IMR-90 (cell line): ENCODE results near the gene DERL3. TPM values are rescaled to one million over a fixed set of nuclear protein-coding genes. Genes with fewer than 3 reads are reported as not detected.

ENCODE experiments used
- ATAC-seq: fragments of 200-7000 bp; cut with Tn5 transposase; 2 replicates; pipeline ENCODE4 v1.9.1; 2020; ENCODE audit warnings: low read depth, mild to moderate bottlenecking, moderate library complexity
- BruUV-seq: library from RNA; stranded (reverse); fragments of 400-500 nt; replicated peaks from 2 replicates; lab custom pipeline; 2021; lab: Mats Ljungman, UMichigan
- CTCF ChIA-PET: fragments of 300-600 bp; formaldehyde crosslinking; extraction: SDS; loops from one replicate; lab custom pipeline; 2021; ENCODE audit warnings: antibody characterized with exemption; lab: Yijun Ruan, JAX
- POLR2A ChIA-PET: fragments of 300-600 bp; sonication (Branson Sonifier 250); formaldehyde crosslinking; loops from one replicate; lab custom pipeline; 2022; ENCODE audit warnings: antibody characterized with exemption; ENCODE audit not compliant: unreplicated experiment; lab: Charles Lee
- DNase-seq: peaks from one replicate; pipeline ENCODE4 v3.0.0; 2013
- H2AFZ ChIP-seq: replicated peaks from 2 replicates; pipeline ENCODE3; 2013; ENCODE audit warnings: low read length, mild to moderate bottlenecking; ENCODE audit not compliant: poor library complexity
- H2AK5ac ChIP-seq: 2 replicates; pipeline ENCODE4 v1.6.1; 2013; ENCODE audit warnings: low read depth, low read length, inconsistent platforms
- H2AK9ac ChIP-seq: replicated peaks from 2 replicates; pipeline ENCODE3; 2013; ENCODE audit warnings: mild to moderate bottlenecking, low read depth, low read length, moderate library complexity; ENCODE audit not compliant: poor library complexity
- H2BK120ac ChIP-seq: 2 replicates; pipeline ENCODE4 v1.6.1; 2013; ENCODE audit warnings: low read depth, low read length, inconsistent platforms
- H2BK15ac ChIP-seq: 3 replicates; pipeline ENCODE4 v1.6.1; 2013; ENCODE audit warnings: low read depth, low read length, inconsistent platforms
- H2BK20ac ChIP-seq: 2 replicates; pipeline ENCODE4 v1.6.1; 2013; ENCODE audit warnings: low read depth, mild to moderate bottlenecking, inconsistent platforms, low read length, moderate library complexity
- H2BK5ac ChIP-seq: 2 replicates; pipeline ENCODE4 v1.6.1; 2013; ENCODE audit warnings: mild to moderate bottlenecking, low read depth, low read length, inconsistent platforms; ENCODE audit not compliant: poor library complexity, severe bottlenecking
- H3K14ac ChIP-seq: replicated peaks from 2 replicates; pipeline ENCODE4 v1.6.1; 2013; ENCODE audit warnings: low read depth, low read length, inconsistent platforms
- H3K18ac ChIP-seq: 2 replicates; pipeline ENCODE4 v1.6.1; 2013; ENCODE audit warnings: low read depth, low read length, control low read depth
- H3K23ac ChIP-seq: 2 replicates; pipeline ENCODE4 v1.6.1; 2013; ENCODE audit warnings: low read depth, low read length, inconsistent platforms
- H3K27ac ChIP-seq: 2 replicates; pipeline ENCODE4 v1.5.1; 2013; ENCODE audit warnings: mild to moderate bottlenecking, control low read depth, low read length; ENCODE audit not compliant: insufficient read depth
- H3K27me3 ChIP-seq: 2 replicates; pipeline ENCODE4 v1.6.1; 2013; ENCODE audit warnings: low read length; ENCODE audit not compliant: control insufficient read depth, insufficient read depth
- H3K36me3 ChIP-seq: 2 replicates; pipeline ENCODE4 v1.6.1; 2013; ENCODE audit warnings: low read length, mixed read lengths; ENCODE audit not compliant: control insufficient read depth, insufficient read depth
- H3K4ac ChIP-seq: 2 replicates; pipeline ENCODE4 v1.6.1; 2013; ENCODE audit warnings: low read depth, low read length, inconsistent platforms
- H3K4me1 ChIP-seq: 2 replicates; pipeline ENCODE4 v1.6.1; 2013; ENCODE audit warnings: low read length, mixed read lengths; ENCODE audit not compliant: control insufficient read depth, insufficient read depth
- H3K4me2 ChIP-seq: 2 replicates; pipeline ENCODE4 v1.6.1; 2013; ENCODE audit warnings: low read depth, mild to moderate bottlenecking, control low read depth, low read length, moderate library complexity
- H3K4me3 ChIP-seq: 2 replicates; pipeline ENCODE4 v1.5.1; 2013; ENCODE audit warnings: low read depth, mild to moderate bottlenecking, control low read depth, low read length, moderate library complexity; ENCODE audit not compliant: insufficient read depth
- H3K56ac ChIP-seq: 2 replicates; pipeline ENCODE4 v1.6.1; 2013; ENCODE audit warnings: low read length, inconsistent platforms; ENCODE audit not compliant: insufficient read depth; ENCODE audit errors: extremely low read depth
- H3K79me1 ChIP-seq, 2 experiments: 2 replicates each; pipeline ENCODE4 v1.6.1; 2013; ENCODE audit warnings: low read length in 2 of 2, inconsistent platforms in 1 of 2, low read depth in 1 of 2
- H3K9ac ChIP-seq: 2 replicates; pipeline ENCODE4 v1.6.1; 2013; ENCODE audit warnings: low read depth, low read length, control low read depth
- H3K9me1 ChIP-seq: 2 replicates; pipeline ENCODE4 v1.6.1; 2013; ENCODE audit warnings: low read length, inconsistent platforms; ENCODE audit not compliant: insufficient read depth
- H3K9me3 ChIP-seq: 2 replicates; pipeline ENCODE4 v1.6.1; 2013; ENCODE audit warnings: low read length; ENCODE audit not compliant: control insufficient read depth, insufficient read depth
- H4K20me1 ChIP-seq: 2 replicates; pipeline ENCODE4 v1.6.1; 2013; ENCODE audit warnings: low read length, inconsistent platforms; ENCODE audit not compliant: insufficient read depth
- H4K5ac ChIP-seq: 2 replicates; pipeline ENCODE4 v1.6.1; 2013; ENCODE audit warnings: mild to moderate bottlenecking, low read depth, low read length, control low read depth
- H4K8ac ChIP-seq, 2 experiments: 2 replicates each; pipeline ENCODE4 v1.6.1; 2013; ENCODE audit warnings: low read depth in 2 of 2, low read length in 2 of 2, control low read depth in 1 of 2, inconsistent platforms in 1 of 2
- H4K91ac ChIP-seq: 2 replicates; pipeline ENCODE4 v1.6.1; 2013; ENCODE audit warnings: low read depth, low read length, inconsistent platforms; ENCODE audit not compliant: insufficient read depth
- BHLHE40 ChIP-seq: fragments of 150-350 bp; IDR thresholded peaks from 2 replicates; pipeline ENCODE4 v1.6.1; 2016; ENCODE audit warnings: mild to moderate bottlenecking, low read depth, low read length
- CEBPB ChIP-seq: IDR thresholded peaks from 2 replicates; pipeline ENCODE4 v1.6.1; 2012; ENCODE audit warnings: low read depth, low read length, improper control_type of control experiment
- CHD1 ChIP-seq: IDR thresholded peaks from 2 replicates; pipeline ENCODE4 v1.6.1; 2012; ENCODE audit warnings: low read depth, low read length, improper control_type of control experiment
- FOS ChIP-seq: fragments of 150-350 bp; IDR thresholded peaks from 2 replicates; pipeline ENCODE4 v1.6.1; 2016; ENCODE audit warnings: low read depth, low read length
- MAFK ChIP-seq: IDR thresholded peaks from 2 replicates; pipeline ENCODE4 v1.6.1; 2012; ENCODE audit warnings: low read depth, low read length, improper control_type of control experiment
- MAZ ChIP-seq: IDR thresholded peaks from 2 replicates; pipeline ENCODE4 v1.6.1; 2012; ENCODE audit warnings: low read depth, mild to moderate bottlenecking, low read length, improper control_type of control experiment, moderate library complexity, borderline replicate concordance
- MXI1 ChIP-seq: IDR thresholded peaks from 2 replicates; pipeline ENCODE4 v1.6.1; 2012; ENCODE audit warnings: low read depth, mild to moderate bottlenecking, low read length, moderate library complexity, borderline replicate concordance
- NFE2L2 ChIP-seq: fragments of 150-350 bp; IDR thresholded peaks from 2 replicates; pipeline ENCODE4 v1.6.1; 2016; ENCODE audit warnings: low read depth, mild to moderate bottlenecking, low read length
- RCOR1 ChIP-seq: IDR thresholded peaks from 2 replicates; pipeline ENCODE4 v1.6.1; 2012; ENCODE audit warnings: mild to moderate bottlenecking, low read length, improper control_type of control experiment; ENCODE audit not compliant: insufficient replicate concordance
- RFX5 ChIP-seq: IDR thresholded peaks from 2 replicates; pipeline ENCODE4 v1.8.0; 2012; ENCODE audit warnings: low read depth, mild to moderate bottlenecking, low read length, moderate library complexity
- SMC3 ChIP-seq: fragments of 150-350 bp; IDR thresholded peaks from 2 replicates; pipeline ENCODE4 v1.6.1; 2016; ENCODE audit warnings: low read depth, mild to moderate bottlenecking, antibody characterized with exemption, low read length, moderate library complexity
- WGBS, 2 experiments: methylation state at CpG; one replicate each; pipeline versions ENCODE4 v1.1.5 to v1.1.7; 2013; ENCODE audit warnings: missing lambda C conversion rate in 2 of 2; ENCODE audit not compliant: insufficient read length in 1 of 2; ENCODE audit errors: extremely low coverage in 2 of 2; 5-methylcytosine and 5-hydroxymethylcytosine counted together
- dilution Hi-C: fragments of 300-500 bp; cut with HindIII; formaldehyde crosslinking; loops from one replicate; pipeline ENCODE4 v1.14.3; 2018; ENCODE audit warnings: low sequenced_read_pairs; ENCODE audit not compliant: unreplicated experiment
- in situ Hi-C: fragments of 300-500 bp; cut with MboI; formaldehyde crosslinking; loops from 3 replicates; pipeline ENCODE4 v1.14.3; 2019; ENCODE audit warnings: low sequenced_read_pairs, inconsistent platforms, mixed read lengths
- intact Hi-C: fragments of 100-400 bp; cut with micrococcal nuclease; formaldehyde crosslinking; loops from 2 replicates; pipeline ENCODE4 v1.10.0; 2022
- polyA plus RNA-seq, 3 experiments: library from polyadenylated mRNA; depleted of rRNA; stranded (reverse); fragments of >200 nt; gene quantifications; 2 replicates each; pipeline ENCODE4 v1.2.3, GENCODE V29; 2012; ENCODE audit warnings: low replicate concordance in 1 of 3
- total RNA-seq: library from RNA; depleted of rRNA; stranded (reverse); fragments of >200 nt; gene quantifications from 2 replicates; pipeline ENCODE4 v1.2.3, GENCODE V29; 2012
- TF ChIP-seq, protein P1 (sequence below): fragments of 150-350 bp; IDR thresholded peaks from 2 replicates; pipeline ENCODE4 v1.6.1; 2016; ENCODE audit warnings: low read depth, mild to moderate bottlenecking, low read length, moderate library complexity, borderline replicate concordance
- TF ChIP-seq, protein P2 (sequence below): conservative IDR thresholded peaks from 2 replicates; pipeline ENCODE4 v1.5.1; 2012; ENCODE audit warnings: mild to moderate bottlenecking, low read depth, low read length, improper control_type of control experiment

Gene DERL3
- total and polyA plus RNA-seq, 2 of the 4 experiments (the other 2 are of a cell fraction) = 0.18 to 0.62 TPM

DNA sequence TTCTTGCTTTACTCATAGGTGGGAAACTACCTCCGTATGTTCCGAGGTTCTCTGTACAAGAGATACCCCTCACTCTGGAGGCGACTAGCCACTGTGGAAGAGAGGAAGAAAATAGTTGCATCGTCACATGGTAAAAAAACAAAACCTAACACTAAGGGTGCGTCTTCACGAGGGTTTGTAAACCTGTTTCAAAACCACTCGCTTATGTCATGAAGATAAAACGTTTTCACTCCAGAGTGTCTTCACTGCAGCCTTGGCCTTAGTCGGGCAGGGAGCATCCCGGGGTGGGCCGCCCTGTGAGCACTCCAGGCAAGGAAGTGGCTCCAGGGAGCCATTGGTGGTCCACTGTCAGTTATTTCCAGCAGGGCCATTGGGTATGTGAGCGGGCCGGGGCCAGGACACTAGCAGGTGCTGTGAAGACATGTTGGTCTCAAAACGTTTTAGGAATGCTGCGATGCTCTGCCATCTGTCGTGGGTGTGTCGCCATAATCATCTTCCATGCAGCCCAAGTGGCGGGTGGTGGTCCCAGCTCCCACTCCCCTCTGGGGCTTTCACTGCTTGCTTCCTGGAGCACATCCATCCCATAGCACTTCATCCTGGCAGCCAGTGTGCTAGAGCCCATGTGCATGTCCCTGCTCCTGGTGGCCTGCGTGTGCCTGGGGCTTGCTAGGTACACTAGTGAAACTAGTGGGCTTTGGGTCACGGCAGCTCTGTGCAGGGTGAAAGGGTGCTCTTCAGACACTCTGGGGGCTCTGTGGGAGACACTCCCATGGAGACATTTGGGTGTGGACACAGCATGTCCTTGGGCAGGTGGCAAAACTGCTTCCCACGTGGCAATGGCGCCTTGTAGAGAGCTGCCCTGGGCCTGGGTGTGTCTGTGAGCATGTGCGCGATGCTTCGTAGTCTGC is 46.8 kb downstream of the DERL3 start:
- Histone ChIP-seq H3K4me1 (peaks cover 10% of the 10 kb centered on the region), H2BK120ac (no peak overlapping the region), H3K23ac (no peak overlapping the region), H3K14ac (no peak overlapping the region), H3K4me2 (no peak overlapping the region; the same call in 1 of the 2 replicates), H2BK20ac (no peak overlapping the region), H3K27ac (peak overlapping the region; percentile 33; the same call in 1 of the 2 replicates), H3K56ac (no peak overlapping the region), H2AK5ac (no peak overlapping the region), H3K36me3 (peaks cover 46% of the 10 kb centered on the region), H3K9me3 (no peaks in the 10 kb centered on the region), H3K9ac (no peak overlapping the region), H2BK15ac (no peak overlapping the region), H4K8ac (peak overlapping the region in 1 of 2 experiments; percentile 14; a peak in 1 of 4 replicates), H3K4me3 (no peak overlapping the region), H3K9me1 (peaks cover 12% of the 10 kb centered on the region; the same call in 1 of the 2 replicates), H3K4ac (no peak overlapping the region), H2AFZ (no peak overlapping the region), H4K5ac (no peak overlapping the region), H2BK5ac (no peak overlapping the region), H3K18ac (no peak overlapping the region), H4K91ac (no peak overlapping the region), H3K79me1 (peaks cover 47 to 65% of the 10 kb centered on the region in 2 experiments), H4K20me1 (peaks cover 62% of the 10 kb centered on the region), H2AK9ac (peak overlapping the region; percentile 52), H3K27me3 (no peaks in the 10 kb centered on the region)
- in situ Hi-C loops = no loop called here
- ATAC-seq (no peak), DNase-seq (no peak)
- ChIA-PET CTCF (no interaction called here), POLR2A (no interaction called here)
- 88% methylated on average over 6 of the region's 25 CpGs; no CpG with 5 or more reads in 1 of the 2 experiments for WGBS, 2 experiments
- intact Hi-C loops = no loop called here
- dilution Hi-C loops = no loop called here
- BruUV-seq = no TSS peak
- TF ChIP-seq NFE2L2 (no peak), MXI1 (no peak), FOS (no peak), RCOR1 (no peak), BHLHE40 (no peak), CEBPB (no peak), RFX5 (no peak), MAZ (no peak), CHD1 (no peak), SMC3 (no peak), MAFK (no peak)
- TF ChIP-seq, protein P1, sequence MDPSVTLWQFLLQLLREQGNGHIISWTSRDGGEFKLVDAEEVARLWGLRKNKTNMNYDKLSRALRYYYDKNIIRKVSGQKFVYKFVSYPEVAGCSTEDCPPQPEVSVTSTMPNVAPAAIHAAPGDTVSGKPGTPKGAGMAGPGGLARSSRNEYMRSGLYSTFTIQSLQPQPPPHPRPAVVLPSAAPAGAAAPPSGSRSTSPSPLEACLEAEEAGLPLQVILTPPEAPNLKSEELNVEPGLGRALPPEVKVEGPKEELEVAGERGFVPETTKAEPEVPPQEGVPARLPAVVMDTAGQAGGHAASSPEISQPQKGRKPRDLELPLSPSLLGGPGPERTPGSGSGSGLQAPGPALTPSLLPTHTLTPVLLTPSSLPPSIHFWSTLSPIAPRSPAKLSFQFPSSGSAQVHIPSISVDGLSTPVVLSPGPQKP = no peak
- TF ChIP-seq, protein P2, sequence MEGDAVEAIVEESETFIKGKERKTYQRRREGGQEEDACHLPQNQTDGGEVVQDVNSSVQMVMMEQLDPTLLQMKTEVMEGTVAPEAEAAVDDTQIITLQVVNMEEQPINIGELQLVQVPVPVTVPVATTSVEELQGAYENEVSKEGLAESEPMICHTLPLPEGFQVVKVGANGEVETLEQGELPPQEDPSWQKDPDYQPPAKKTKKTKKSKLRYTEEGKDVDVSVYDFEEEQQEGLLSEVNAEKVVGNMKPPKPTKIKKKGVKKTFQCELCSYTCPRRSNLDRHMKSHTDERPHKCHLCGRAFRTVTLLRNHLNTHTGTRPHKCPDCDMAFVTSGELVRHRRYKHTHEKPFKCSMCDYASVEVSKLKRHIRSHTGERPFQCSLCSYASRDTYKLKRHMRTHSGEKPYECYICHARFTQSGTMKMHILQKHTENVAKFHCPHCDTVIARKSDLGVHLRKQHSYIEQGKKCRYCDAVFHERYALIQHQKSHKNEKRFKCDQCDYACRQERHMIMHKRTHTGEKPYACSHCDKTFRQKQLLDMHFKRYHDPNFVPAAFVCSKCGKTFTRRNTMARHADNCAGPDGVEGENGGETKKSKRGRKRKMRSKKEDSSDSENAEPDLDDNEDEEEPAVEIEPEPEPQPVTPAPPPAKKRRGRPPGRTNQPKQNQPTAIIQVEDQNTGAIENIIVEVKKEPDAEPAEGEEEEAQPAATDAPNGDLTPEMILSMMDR = no peak
